Superior temporal gyrus (tissue), 1 donor: ENCODE data around the gene BOC.

Experiments used
- DNase-seq: peaks from one replicate; pipeline ENCODE4 v3.0.0-alpha.2; 2016; ENCODE audit errors: extremely low spot score

Gene BOC

DNA sequence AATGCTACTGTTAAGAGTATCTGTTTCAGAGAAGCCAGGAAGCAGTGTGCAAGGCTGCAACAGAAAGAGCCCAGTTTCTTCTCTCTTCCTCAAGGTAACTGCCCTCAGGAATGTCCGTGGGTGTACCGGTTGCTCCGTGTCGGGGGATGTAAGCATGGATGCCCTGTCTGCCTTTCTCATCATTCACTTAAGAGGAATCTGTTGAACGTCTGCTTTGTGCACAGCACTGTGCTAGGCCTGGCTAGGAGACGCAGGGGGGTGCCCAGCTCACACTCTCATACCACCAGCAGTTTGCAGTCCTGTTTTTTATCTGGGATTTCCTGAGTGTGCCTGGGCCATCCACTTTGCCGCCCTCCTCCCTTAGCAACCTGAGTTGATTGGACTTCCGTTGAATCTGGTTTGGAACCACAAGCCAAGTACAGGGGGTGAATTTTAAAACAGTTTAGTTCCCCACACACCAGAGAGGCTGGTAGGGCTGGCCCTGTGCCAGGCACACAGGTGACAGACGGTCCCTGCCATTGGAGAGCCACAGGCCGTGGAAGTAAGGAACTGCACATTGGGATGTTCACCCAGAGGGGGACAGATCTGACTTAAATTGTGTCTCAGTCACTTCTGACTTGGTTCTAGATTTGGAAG lies 11.2 kb downstream of the BOC start:
- DNase-seq = no peak

GRCh38 chr3:113223475-113224281 lies 12.3 kb downstream of the BOC start:
- no peak for DNase-seq

DNA sequence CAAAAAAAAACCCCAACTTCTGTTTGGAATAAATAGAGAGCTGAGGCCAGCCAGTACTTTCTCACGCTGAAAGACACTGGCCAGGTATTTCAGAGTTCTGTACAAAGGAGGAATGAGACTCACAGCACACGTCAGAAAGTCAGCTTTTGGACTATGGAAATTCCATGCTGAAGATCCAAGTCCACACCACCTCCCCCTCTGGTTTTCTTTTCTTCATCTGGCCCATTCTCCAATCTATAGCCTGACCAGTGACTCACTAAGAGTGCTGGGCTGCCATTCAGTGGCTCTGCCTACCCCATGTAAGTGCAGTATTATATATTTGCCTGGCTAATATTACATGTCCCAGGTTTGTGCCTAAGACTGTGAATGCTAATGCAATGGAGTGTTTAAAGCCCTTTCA lies 13.9 kb downstream of the BOC start:
- no peak for DNase-seq

DNA sequence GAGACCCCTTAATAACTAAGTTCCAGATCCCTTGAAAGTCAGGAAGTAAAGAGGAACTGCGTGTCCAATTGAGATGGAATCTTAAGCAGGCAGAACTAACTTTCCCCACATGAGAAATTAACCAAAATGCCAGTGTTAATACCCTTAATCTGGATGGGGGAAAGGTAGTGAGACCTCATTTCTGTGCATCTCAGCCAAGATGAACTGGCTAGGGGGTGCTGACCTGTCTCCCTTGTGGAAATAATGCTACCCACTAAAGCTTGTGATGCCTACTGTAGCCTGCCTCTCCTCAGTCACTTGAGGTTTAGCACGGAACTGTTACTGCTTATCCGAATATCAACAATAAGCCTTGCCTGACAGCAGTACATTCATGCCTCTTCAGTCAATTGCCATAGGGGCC lies 15.1 kb downstream of the BOC start:
- no peak for DNase-seq

DNA sequence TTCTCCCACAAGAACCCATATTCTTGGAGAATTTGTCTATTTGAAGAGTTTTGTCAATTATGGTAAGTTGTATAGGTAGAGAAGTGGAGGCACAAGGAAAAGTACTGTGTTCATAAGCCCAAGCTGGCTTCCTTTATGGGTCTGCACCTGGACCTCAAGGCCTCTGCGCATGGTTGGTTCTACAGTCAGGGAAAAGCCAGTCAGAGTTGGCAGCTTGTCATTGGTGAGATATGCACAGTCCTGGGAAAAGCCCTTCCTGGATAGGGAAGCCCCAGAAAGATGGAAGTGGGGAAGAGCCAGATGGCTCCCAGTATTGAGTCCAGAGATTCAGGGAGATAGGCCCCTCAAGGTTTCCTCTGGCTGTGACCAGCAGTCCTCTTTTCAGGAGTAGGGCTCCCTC lies 15.8 kb downstream of the BOC start:
- no peak for DNase-seq

DNA sequence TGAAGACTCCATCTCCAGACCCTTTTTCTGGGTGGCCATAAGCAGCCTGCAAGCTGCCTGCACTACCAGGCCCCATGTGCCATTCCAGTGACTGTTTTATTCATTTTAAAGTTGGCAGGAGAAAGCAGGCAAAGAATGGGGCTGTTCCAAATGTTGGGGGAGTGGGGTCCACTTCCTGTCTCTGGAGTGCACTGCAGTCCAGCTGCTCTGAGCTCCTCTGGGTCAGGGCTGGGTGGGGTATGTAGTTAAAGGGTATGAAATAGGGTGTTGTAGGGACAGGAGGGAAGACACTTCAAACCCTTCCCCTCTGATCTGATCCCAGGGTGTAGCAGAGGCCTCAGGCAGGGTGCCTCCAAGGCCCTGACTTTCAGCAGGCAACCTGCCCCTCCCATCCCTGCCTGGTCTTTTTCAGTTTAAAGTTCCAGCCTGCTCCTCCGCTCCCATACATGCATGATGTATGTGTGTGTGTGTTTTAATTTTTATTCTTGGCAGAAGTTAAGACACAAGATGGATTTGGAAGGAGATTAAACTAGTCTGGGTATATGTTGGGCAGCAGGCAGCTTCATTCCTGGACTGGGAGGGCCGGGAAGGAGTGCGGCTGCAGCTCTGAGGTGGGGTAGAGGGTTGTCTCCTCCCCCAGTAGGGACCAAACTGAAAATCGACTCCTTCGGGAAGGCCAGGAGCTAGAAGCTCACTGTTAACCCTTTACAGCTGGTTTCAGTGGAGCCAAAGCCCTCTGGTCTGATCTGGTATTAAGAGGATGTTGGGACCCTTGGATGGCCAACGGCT lies 17.3 kb downstream of the BOC start:
- no peak for DNase-seq

DNA sequence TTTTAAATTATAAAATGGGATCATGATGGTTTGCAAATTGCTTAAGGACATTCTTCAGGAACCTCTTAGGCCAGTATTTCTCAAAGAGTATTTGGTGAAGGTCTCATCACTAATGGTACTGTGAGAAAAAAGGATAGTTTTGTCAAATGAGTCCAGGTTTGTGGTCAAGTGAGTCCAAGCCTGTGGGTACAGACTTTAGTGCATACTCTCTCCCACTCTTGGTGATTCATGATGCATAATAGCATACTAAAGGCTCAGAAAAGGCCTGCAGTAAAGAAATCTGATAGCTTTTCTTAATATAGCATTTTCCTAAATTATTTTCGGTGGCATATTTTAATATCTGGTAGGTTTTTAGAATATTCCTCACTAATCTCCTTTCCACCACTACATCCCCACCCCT lies 20.0 kb downstream of the BOC start:
- DNase-seq = no peak

DNA sequence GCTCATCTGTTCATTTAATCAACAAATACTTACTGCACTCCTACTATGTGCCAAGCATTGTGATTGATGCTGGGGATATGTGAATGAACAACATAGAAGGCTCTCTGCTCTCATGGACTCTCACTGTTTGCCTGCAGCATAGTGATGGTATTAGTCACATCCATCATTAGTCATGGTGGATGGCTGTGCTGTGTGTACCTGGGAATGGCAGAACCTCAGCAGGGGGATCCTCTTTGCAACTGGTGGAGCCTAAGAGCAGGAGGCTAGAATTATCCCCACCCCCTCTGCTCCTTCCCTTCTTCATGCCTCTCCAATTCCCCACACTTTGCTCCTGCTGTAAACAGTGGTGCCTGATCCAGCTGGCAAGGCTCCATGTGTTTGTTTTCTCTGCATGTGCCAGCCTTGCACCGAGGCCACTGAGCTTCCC lies 20.5 kb downstream of the BOC start:
- no peak for DNase-seq

- no peak for DNase-seq
Observed at GRCh38 chr3:113232342-113232741, 21.0 kb downstream of the BOC start.

- no peak for DNase-seq
Observed at GRCh38 chr3:113233497-113233896, 22.1 kb downstream of the BOC start.

GRCh38 chr3:113234028-113234427 lies 22.7 kb downstream of the BOC start:
- no peak for DNase-seq

DNA sequence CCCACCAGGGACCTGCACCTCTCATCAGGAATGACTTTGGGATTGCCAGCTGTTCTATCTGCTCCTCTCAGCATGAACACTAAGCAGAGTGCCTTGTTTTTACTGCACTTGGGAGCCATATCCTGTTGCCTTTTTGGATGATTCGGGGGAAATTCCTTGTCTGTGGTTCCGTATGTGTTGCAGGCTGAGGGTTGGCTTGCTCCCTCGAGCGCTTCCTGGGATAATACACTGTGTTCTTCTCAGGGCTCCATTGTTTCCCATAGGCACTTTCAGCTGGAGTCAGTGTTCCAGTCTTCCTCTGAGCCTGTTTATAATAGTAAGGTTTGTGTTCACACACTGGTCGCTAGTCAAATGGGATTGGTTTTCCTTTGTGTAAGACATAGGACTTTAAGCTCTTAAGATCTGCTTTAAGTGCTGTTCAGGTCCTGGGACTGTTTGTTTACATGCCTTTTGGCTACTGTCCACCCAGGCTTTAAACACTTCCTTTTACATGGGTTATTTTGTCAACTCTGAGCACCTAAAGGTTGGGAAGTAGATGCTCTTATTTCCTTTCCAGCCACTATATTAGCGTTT lies 23.4 kb downstream of the BOC start:
- no peak for DNase-seq

GRCh38 chr3:113238503-113238902 lies 27.1 kb downstream of the BOC start:
- no peak for DNase-seq

- DNase-seq = no peak
Observed at GRCh38 chr3:113240841-113241240, 29.5 kb downstream of the BOC start.

DNA sequence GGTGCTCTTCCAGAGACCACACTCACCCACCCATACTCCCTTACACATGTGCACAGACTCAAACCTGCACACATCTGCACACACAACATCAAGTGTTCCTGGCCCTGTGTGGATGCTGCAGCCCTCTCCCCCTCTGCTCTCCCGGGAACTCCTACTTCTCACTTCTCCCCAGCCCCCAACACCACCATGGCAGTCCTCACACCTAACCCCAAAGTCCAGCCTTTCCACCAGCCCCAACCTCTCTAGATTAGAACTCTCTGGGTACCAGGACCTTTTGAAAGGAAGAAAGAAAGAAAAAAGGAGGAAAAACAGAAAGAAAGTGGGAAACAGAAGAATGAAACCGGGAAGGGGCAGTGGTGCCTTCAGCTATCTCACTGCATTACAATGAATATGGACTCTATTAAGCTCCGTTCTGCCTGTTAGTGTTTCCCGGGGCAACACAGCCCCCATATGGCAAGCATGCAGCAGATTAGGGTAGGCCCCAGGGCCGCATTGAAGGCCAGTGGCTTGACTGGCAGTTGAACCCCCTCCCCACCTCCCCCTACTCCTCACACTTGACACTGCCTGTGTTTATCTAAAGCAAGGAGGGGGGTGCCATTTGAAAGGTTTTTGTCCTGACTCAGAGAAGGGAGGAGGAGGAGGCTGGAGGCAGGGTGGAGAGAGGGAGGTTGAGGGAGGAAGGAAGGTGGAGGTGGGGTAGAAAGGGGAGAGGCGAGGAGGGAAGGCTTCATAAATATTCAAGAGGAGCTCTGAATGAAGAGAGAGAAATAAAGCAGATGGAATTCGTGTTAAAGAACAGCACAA lies 30.1 kb downstream of the BOC start:
- DNase-seq = no peak

GRCh38 chr3:113242096-113242581 lies 30.8 kb downstream of the BOC start:
- no peak for DNase-seq

- DNase-seq = no peak
Observed at GRCh38 chr3:113243071-113243470, 31.7 kb downstream of the BOC start.

DNA sequence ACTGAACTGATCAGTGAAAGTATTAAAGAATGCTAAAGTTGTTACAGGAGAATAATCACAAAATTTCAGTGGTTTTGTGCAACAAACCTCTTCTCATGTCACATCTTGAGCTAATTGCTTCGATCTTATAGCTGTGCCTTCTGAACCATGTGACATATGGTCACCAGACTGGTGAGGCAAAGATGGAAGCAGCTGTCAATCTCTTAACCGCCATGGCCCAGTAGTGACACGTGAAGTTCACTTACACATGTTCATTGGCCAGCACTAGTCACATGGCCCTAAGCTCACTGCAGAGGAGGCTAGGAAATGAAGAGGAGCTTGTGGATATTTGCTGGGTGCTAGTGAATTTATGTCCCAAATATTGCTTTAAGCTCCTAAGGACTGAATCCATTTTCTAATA lies 32.5 kb downstream of the BOC start:
- DNase-seq = no peak

DNA sequence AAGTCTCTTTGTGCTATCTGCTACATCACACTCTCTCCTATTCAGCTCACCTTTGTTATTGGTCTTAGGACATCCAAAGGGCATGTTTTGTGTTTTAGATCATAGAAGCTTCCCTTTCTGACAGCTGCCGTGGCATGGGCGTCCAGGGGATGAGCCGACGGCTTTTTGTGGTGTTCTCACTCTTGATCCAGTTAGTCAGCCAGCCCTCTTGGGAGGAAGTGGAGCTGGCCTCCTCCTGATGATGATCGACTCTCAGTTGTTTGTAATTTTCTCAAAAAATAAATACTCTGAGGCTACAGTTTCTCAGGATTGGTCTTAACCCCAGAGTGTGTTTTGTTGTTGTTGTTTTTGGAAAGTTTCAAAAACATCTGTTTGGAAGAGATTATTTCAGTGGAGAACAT lies 34.4 kb downstream of the BOC start:
- no peak for DNase-seq

GRCh38 chr3:113247068-113247467 lies 35.7 kb downstream of the BOC start:
- DNase-seq = no peak

DNA sequence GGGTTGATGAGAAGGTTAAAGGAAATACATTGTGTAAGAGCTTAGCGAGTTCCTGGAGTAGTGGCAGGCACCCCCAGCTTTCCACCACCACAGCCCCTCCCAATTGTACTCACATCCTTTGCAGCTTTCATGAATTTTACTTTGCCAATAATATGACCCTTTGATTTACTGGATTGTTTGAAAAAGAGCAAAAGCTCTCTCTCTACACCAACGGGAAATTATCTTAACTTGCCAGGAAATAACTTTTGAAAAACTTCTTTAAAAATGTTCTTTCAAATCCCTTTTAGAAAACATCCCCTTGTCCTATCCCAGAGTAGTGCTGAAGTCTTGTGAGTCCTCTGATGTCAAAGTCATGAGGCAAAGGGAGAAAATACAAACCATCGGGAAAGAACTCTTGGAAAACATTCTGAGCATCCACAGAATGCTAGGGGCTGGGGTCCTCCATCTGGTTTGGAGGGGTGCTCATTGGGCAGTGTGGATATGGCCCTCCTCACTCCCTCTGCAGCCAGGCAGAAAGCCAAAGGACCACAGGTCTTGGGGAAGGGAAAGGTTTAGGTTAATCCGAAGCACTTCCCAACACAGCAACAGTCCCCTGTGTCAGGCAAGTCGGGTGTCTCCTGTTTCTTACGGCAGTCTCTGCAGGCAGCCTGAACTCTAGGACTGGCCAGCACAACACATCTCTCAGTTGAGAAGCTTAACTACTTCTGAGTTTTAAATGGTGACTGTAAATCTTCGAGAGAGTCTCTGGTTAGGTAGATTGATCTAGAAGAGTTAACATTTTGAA lies 36.5 kb downstream of the BOC start:
- DNase-seq = no peak
